GM21619 (cell line): ENCODE data around the gene BCORL1.

ENCODE experiments used
- ATAC-seq: cut with Tn5 transposase; IDR thresholded peaks from one replicate; pipeline ENCODE4 v1.9.1; 2021; ENCODE audit not compliant: unreplicated experiment

Gene BCORL1

GRCh38 chrX:130060122-130061069 lies 78.0 kb downstream of the BCORL1 start:
- peak; percentile 94 for ATAC-seq

GRCh38 chrX:130066975-130067615 lies 84.7 kb downstream of the BCORL1 start:
- ATAC-seq, result no peak

GRCh38 chrX:130071611-130072344 lies 89.3 kb downstream of the BCORL1 start:
- no peak for ATAC-seq

GRCh38 chrX:130072345-130072740 lies 89.9 kb downstream of the BCORL1 start:
- no peak for ATAC-seq

GRCh38 chrX:130075777-130076176 lies 93.3 kb downstream of the BCORL1 start:
- no peak for ATAC-seq

- no peak for ATAC-seq
Observed at GRCh38 chrX:130079824-130080406, 97.5 kb downstream of the BCORL1 start.

GRCh38 chrX:130080791-130081367 lies 98.4 kb downstream of the BCORL1 start:
- no peak for ATAC-seq

GRCh38 chrX:130081421-130082045 lies 99.1 kb downstream of the BCORL1 start:
- no peak for ATAC-seq

GRCh38 chrX:130082244-130083106 lies 100.0 kb downstream of the BCORL1 start:
- ATAC-seq, result peak; percentile 53

GRCh38 chrX:130083107-130083490 lies 100.7 kb downstream of the BCORL1 start:
- no peak for ATAC-seq

- peak; percentile 29 for ATAC-seq
Observed at GRCh38 chrX:130083656-130084382, 101.4 kb downstream of the BCORL1 start.

- peak; percentile 28 for ATAC-seq
Observed at GRCh38 chrX:130084631-130085237, 102.3 kb downstream of the BCORL1 start.

GRCh38 chrX:130085551-130086446 lies 103.4 kb downstream of the BCORL1 start:
- ATAC-seq, result no peak

GRCh38 chrX:130086447-130087206 lies 104.2 kb downstream of the BCORL1 start:
- ATAC-seq, result peak; percentile 33

GRCh38 chrX:130090364-130090763 lies 107.9 kb downstream of the BCORL1 start:
- ATAC-seq, result no peak

- peak; percentile 100 for ATAC-seq
Observed at GRCh38 chrX:130091980-130092522, 109.6 kb downstream of the BCORL1 start.
